ENCODE measurements around the gene KCMF1.

Gene KCMF1

GRCh38 chr2:85078536-85078935 lies 107.6 kb downstream of the KCMF1 start:
- DNase-seq (ENCODE audit: low read depth), result no peak

GRCh38 chr2:85083092-85083491 lies 112.1 kb downstream of the KCMF1 start:
- no peak for DNase-seq (ENCODE audit: low read depth)

- DNase-seq (ENCODE audit: low read depth), result no peak
Observed at GRCh38 chr2:85085563-85085962, 114.6 kb downstream of the KCMF1 start.

- DNase-seq (ENCODE audit: low read depth), result no peak
Observed at GRCh38 chr2:85087541-85087940, 116.6 kb downstream of the KCMF1 start.

GRCh38 chr2:85088921-85089320 lies 118.0 kb downstream of the KCMF1 start:
- DNase-seq (ENCODE audit: low read depth), result no peak

GRCh38 chr2:85089585-85089984 lies 118.6 kb downstream of the KCMF1 start:
- no peak for DNase-seq (ENCODE audit: low read depth)

- no peak for DNase-seq (ENCODE audit: low read depth)
Observed at GRCh38 chr2:85091838-85092237, 120.9 kb downstream of the KCMF1 start.

GRCh38 chr2:85095094-85095493 lies 124.1 kb downstream of the KCMF1 start:
- peak; percentile 51 for DNase-seq (ENCODE audit: low read depth)

GRCh38 chr2:85096616-85097015 lies 125.7 kb downstream of the KCMF1 start:
- no peak for DNase-seq (ENCODE audit: low read depth)

GRCh38 chr2:85104228-85104627 lies 133.3 kb downstream of the KCMF1 start:
- DNase-seq (ENCODE audit: low read depth), result no peak

- peak; percentile 85 for DNase-seq (ENCODE audit: low read depth)
Observed at GRCh38 chr2:85106489-85107180, 135.7 kb downstream of the KCMF1 start.

All from ELR (cell line).